ENCODE results near the gene KIAA1328. TPM values are rescaled to one million over a fixed set of nuclear protein-coding genes. Genes with fewer than 3 reads are reported as not detected.

KIAA1328 gene
- total RNA-seq, 1 donor from 2014 or later: 11.5 TPM

DNA sequence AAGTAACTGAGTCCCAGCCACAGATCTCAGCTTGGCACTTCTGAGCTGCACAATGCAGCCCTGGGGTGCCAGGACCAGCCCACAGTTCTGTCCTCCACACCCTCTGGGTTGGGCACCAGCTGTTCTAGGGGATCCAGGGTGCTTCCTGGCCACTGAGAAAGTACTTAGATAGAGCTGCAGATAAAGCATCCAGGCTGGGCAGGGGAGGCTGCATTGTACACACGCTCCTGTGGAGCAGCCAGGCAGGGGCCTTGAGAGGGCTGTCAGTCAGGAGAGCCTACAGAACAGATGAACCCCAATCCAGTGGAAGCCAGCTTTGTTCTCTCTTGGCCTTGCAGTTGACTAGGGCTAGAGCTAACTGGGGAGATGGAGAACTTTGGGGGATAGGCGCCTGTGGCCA, 104.6 kb downstream of the KIAA1328 start:
- Histone ChIP-seq H3K27ac (no peak overlapping the region), H3K4me2 (no peak overlapping the region), H3K4me3 (no peak overlapping the region), H3F3A (ENCODE audit: low read depth) (no peaks in the 10 kb centered on the region), H3K4me1 (peaks cover 12% of the 10 kb centered on the region), H3K27me3 (no peaks in the 10 kb centered on the region), H3K36me3 (no peaks in the 10 kb centered on the region), H3K9me3 (ENCODE audit: low read depth) (no peaks in the 10 kb centered on the region), H3K9ac (no peak overlapping the region), H3K79me2 (ENCODE audit: low read depth) (no peaks in the 10 kb centered on the region), H4K20me1 (ENCODE audit: low read depth) (no peaks in the 10 kb centered on the region), H2AFZ (replicated peaks) (no peak overlapping the region)
- H3K4me1 Mint-ChIP-seq: peaks cover 13% of the 10 kb centered on the region
- DNase-seq (ENCODE audit: low spot score): no peak
- TF ChIP-seq EZH2phosphoT487 (IDR thresholded peaks at IDR 0.05) (no peak), EZH2 (IDR thresholded peaks at IDR 0.05) (no peak)
- H3K27ac Mint-ChIP-seq: no peak overlapping the region
- peaks cover 7% of the 10 kb centered on the region for H3K36me3 Mint-ChIP-seq
- H3K27me3 Mint-ChIP-seq (ENCODE audit: insufficient read depth, low read depth): no peaks in the 10 kb centered on the region
- peaks cover 6% of the 10 kb centered on the region for H3K9me3 Mint-ChIP-seq
- no peak overlapping the region for H3K4me3 Mint-ChIP-seq

DNA sequence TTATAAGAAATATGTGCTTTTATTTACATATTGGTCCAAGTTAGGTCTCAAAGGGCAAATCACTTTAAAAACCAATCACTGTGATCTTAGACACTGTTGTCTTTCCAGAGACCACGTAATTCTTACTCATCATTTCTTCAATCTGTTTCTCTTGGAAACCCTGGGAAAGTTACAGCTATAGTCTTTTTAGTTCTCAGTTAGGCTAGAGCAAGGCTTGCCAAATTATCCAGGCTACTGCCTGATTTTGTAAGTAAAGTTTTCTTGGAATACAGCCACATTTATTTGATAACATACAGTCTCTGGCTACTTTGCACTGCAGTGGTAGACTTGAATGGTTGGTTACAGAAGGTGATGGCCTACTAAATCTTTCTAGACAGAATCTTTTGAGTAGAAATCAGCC, 106.0 kb downstream of the KIAA1328 start:
- peaks cover 10% of the 10 kb centered on the region for H3K36me3 Mint-ChIP-seq
- Histone ChIP-seq H4K20me1 (ENCODE audit: low read depth) (no peaks in the 10 kb centered on the region), H3K27ac (no peak overlapping the region), H3K9ac (no peak overlapping the region), H2AFZ (replicated peaks) (no peak overlapping the region), H3K36me3 (no peaks in the 10 kb centered on the region), H3K79me2 (ENCODE audit: low read depth) (no peaks in the 10 kb centered on the region), H3K4me3 (no peak overlapping the region), H3K9me3 (ENCODE audit: low read depth) (no peaks in the 10 kb centered on the region), H3F3A (ENCODE audit: low read depth) (no peaks in the 10 kb centered on the region), H3K4me2 (no peak overlapping the region), H3K4me1 (peaks cover 12% of the 10 kb centered on the region), H3K27me3 (no peaks in the 10 kb centered on the region)
- peaks cover 16% of the 10 kb centered on the region for H3K9me3 Mint-ChIP-seq
- DNase-seq (ENCODE audit: low spot score): no peak
- peaks cover 12% of the 10 kb centered on the region for H3K4me1 Mint-ChIP-seq
- H3K27ac Mint-ChIP-seq: no peak overlapping the region
- no peak overlapping the region for H3K4me3 Mint-ChIP-seq
- no peaks in the 10 kb centered on the region for H3K27me3 Mint-ChIP-seq (ENCODE audit: insufficient read depth, low read depth)
- TF ChIP-seq, protein P1, sequence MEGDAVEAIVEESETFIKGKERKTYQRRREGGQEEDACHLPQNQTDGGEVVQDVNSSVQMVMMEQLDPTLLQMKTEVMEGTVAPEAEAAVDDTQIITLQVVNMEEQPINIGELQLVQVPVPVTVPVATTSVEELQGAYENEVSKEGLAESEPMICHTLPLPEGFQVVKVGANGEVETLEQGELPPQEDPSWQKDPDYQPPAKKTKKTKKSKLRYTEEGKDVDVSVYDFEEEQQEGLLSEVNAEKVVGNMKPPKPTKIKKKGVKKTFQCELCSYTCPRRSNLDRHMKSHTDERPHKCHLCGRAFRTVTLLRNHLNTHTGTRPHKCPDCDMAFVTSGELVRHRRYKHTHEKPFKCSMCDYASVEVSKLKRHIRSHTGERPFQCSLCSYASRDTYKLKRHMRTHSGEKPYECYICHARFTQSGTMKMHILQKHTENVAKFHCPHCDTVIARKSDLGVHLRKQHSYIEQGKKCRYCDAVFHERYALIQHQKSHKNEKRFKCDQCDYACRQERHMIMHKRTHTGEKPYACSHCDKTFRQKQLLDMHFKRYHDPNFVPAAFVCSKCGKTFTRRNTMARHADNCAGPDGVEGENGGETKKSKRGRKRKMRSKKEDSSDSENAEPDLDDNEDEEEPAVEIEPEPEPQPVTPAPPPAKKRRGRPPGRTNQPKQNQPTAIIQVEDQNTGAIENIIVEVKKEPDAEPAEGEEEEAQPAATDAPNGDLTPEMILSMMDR (IDR thresholded peaks at IDR 0.05): no peak
- no peak for TF ChIP-seq EZH2phosphoT487 (IDR thresholded peaks at IDR 0.05)
- no peak for TF ChIP-seq EZH2 (IDR thresholded peaks at IDR 0.05)

DNA sequence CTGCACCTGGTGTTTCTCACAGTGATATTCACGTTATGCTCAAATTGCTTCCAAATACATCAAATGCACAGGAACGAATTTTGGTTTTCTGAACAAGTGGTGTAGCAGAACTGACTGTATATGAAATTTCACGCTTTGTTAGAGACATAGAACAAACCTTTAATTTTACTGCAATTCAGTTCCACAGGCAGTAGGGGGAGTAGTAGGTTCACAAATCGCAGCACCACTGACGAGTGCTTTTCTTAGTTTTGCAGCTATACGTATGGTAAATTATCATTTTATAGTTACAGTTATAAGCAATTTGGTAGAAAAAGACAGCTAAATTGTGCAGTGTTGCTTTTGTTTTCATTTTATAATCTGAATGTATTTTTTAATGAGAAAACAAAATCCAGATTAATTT, 113.3 kb downstream of the KIAA1328 start:
- no peak for TF ChIP-seq EZH2 (IDR thresholded peaks at IDR 0.05)
- TF ChIP-seq, protein P1 (IDR thresholded peaks at IDR 0.05): peak; percentile 97
- Mint-ChIP-seq H3K4me3 (no peak overlapping the region), H3K27me3 (ENCODE audit: insufficient read depth, low read depth) (no peaks in the 10 kb centered on the region), H3K9me3 (peaks cover 18% of the 10 kb centered on the region), H3K36me3 (peaks cover 7% of the 10 kb centered on the region), H3K4me1 (no peaks in the 10 kb centered on the region), H3K27ac (no peak overlapping the region)
- no peak overlapping the region for H3K4me2 ChIP-seq
- H3K27me3 ChIP-seq: no peaks in the 10 kb centered on the region
- H3K9me3 ChIP-seq (ENCODE audit: low read depth): no peaks in the 10 kb centered on the region
- H2AFZ ChIP-seq (replicated peaks): no peak overlapping the region
- no peak overlapping the region for H3K9ac ChIP-seq
- H3K79me2 ChIP-seq (ENCODE audit: low read depth): no peaks in the 10 kb centered on the region
- H3K36me3 ChIP-seq: no peaks in the 10 kb centered on the region
- H3K4me3 ChIP-seq: no peak overlapping the region
- H3K27ac ChIP-seq: no peak overlapping the region
- H3K4me1 ChIP-seq: no peaks in the 10 kb centered on the region
- no peaks in the 10 kb centered on the region for H3F3A ChIP-seq (ENCODE audit: low read depth)
- DNase-seq (ENCODE audit: low spot score): peak; percentile 48
- no peaks in the 10 kb centered on the region for H4K20me1 ChIP-seq (ENCODE audit: low read depth)

DNA sequence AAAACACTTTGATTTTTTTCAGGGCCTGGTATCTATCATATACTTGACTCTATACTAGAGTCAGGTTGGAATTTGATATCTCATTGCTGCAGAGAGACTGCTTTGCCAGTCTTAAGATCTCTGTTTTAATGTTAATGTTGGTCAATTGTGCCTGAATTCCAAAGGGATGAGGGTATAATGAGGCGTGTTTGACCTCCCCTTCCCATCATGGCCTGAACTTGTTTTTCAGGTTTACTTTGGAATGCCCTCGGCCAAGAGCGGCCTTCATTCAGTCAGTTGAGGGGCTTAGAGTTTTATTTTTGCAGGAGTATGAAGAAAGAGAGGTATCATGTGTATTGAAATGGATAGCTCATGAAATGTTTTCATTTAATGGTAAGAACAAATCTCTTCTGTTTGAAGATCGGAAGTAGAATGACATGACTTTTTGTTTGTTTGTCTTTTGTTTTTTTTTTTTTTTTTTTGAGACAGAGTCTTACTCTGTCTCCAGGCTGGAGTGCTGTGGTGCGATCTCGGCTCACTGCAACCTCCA, 119.0 kb downstream of the KIAA1328 start:
- no peaks in the 10 kb centered on the region for H3K27me3 Mint-ChIP-seq (ENCODE audit: insufficient read depth, low read depth)
- H3K36me3 Mint-ChIP-seq: peaks cover 3% of the 10 kb centered on the region

More for the DNA sequence above, 119.0 kb downstream of the KIAA1328 start:
- Histone ChIP-seq H3K36me3 (no peaks in the 10 kb centered on the region), H3K4me3 (no peak overlapping the region), H2AFZ (replicated peaks) (no peak overlapping the region), H3K27ac (no peak overlapping the region), H3K9ac (no peak overlapping the region), H3K4me2 (no peak overlapping the region), H4K20me1 (ENCODE audit: low read depth) (no peaks in the 10 kb centered on the region), H3F3A (ENCODE audit: low read depth) (peaks cover 8% of the 10 kb centered on the region), H3K27me3 (no peaks in the 10 kb centered on the region), H3K9me3 (ENCODE audit: low read depth) (no peaks in the 10 kb centered on the region), H3K4me1 (peaks cover 10% of the 10 kb centered on the region), H3K79me2 (ENCODE audit: low read depth) (no peaks in the 10 kb centered on the region)
- Mint-ChIP-seq H3K4me1 (no peaks in the 10 kb centered on the region), H3K4me3 (no peak overlapping the region), H3K9me3 (peaks cover 3% of the 10 kb centered on the region), H3K27ac (no peak overlapping the region)
- DNase-seq (ENCODE audit: low spot score): no peak
- TF ChIP-seq EZH2phosphoT487 (IDR thresholded peaks at IDR 0.05) (no peak), EZH2 (IDR thresholded peaks at IDR 0.05) (no peak)
- TF ChIP-seq, protein P1 (IDR thresholded peaks at IDR 0.05): no peak

Measured in neural progenitor cell (in vitro differentiated cells).